ENCODE data around the gene CREB1.

Gene CREB1

GRCh38 chr2:207501802-207502576, 27.8 kb upstream of the CREB1 start:
- no peak for DNase-seq (ENCODE audit: low read depth, low spot score)
- no peak overlapping the region for H3K4me3 ChIP-seq (ENCODE audit: low read length)

DNA sequence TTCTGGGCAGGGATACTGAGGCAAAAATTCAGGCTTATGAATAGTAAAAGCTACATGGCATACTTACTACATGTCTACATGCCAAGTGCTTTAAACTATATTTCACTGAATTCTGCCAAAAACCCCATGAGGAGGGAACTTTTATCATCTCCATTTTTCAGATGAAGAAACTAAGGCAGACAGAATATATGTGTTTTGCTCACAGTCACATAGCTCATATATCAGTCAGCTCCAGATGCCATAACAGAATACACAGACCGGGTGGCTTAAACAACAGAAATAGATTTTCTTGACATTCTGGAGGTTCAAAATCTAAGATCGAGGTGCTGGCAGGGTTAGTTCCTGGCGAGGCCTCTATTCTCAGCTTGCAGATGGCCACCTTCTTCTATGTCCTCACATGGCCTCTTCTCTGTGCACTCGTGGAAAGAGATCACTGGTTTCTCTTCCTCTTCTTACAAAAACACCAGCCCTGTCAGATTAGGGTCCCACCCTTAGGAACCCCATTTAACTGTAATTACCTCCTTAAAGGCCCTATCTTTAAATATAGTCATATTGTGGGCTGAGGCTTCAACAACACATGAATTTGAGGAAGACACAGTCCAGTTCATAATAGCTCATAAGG, 27.1 kb upstream of the CREB1 start:
- no peak overlapping the region for H3K4me3 ChIP-seq (ENCODE audit: low read length)
- no peak for DNase-seq (ENCODE audit: low read depth, low spot score)

- no peak overlapping the region for H3K4me3 ChIP-seq (ENCODE audit: low read length)
- DNase-seq (ENCODE audit: low read depth, low spot score): no peak
These were observed 26.5 kb upstream of the CREB1 start for GRCh38 chr2:207503234-207503633.

GRCh38 chr2:207504513-207505170, 25.1 kb upstream of the CREB1 start:
- DNase-seq (ENCODE audit: low read depth, low spot score): no peak
- no peak overlapping the region for H3K4me3 ChIP-seq (ENCODE audit: low read length)

- no peak overlapping the region for H3K4me3 ChIP-seq (ENCODE audit: low read length)
- no peak for DNase-seq (ENCODE audit: low read depth, low spot score)
These were observed 24.6 kb upstream of the CREB1 start for GRCh38 chr2:207505171-207505570.

- H3K4me3 ChIP-seq (ENCODE audit: low read length): no peak overlapping the region
- no peak for DNase-seq (ENCODE audit: low read depth, low spot score)
These were observed 24.0 kb upstream of the CREB1 start for GRCh38 chr2:207505728-207506127.

DNA sequence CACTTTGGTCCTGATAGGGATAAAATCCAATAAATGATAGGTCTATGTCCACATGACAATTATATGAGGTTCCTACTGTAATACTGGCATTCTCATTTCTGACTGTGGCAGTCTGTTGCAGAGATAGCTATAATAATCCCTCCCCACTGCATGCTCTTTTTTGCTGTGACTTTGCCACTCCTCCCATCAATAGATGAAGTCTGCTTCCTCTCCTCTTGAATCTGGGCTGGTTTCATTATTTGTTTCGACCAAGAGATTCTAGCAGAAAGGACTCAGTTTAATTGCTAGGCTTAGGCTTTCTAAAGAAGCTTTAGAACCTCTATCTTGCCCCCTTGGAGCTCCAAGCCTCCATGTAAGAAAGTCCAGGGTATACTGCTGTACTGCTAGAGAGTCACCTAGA, 23.3 kb upstream of the CREB1 start:
- H3K4me3 ChIP-seq (ENCODE audit: low read length): no peak overlapping the region
- no peak for DNase-seq (ENCODE audit: low read depth, low spot score)

DNA sequence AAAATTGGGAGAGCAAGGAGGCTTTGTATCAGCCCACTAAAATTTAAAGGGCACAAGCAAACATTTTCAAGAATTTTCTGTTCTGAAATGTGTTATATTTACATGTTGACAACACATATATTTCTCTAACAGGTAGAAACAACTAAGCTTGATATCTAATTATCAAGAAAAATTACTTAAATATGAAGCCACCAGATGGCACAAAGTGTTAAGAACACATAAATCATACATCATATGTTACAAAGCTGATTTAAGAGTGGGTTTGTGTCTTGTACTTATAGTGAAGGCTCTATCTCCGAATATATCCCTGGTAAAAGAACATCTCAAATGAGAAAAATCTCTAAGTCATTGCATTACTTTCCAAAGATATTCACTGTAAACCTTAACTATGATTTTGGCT, 19.6 kb upstream of the CREB1 start:
- DNase-seq (ENCODE audit: low read depth, low spot score): no peak

GRCh38 chr2:207511851-207512250, 17.9 kb upstream of the CREB1 start:
- no peak overlapping the region for H3K4me3 ChIP-seq (ENCODE audit: low read length)
- DNase-seq (ENCODE audit: low read depth, low spot score): no peak

More for the DNA sequence above, 19.6 kb upstream of the CREB1 start:
- H3K4me3 ChIP-seq (ENCODE audit: low read length): no peak overlapping the region

GRCh38 chr2:207512356-207512755, 17.4 kb upstream of the CREB1 start:
- H3K4me3 ChIP-seq (ENCODE audit: low read length): no peak overlapping the region
- DNase-seq (ENCODE audit: low read depth, low spot score): no peak

DNA sequence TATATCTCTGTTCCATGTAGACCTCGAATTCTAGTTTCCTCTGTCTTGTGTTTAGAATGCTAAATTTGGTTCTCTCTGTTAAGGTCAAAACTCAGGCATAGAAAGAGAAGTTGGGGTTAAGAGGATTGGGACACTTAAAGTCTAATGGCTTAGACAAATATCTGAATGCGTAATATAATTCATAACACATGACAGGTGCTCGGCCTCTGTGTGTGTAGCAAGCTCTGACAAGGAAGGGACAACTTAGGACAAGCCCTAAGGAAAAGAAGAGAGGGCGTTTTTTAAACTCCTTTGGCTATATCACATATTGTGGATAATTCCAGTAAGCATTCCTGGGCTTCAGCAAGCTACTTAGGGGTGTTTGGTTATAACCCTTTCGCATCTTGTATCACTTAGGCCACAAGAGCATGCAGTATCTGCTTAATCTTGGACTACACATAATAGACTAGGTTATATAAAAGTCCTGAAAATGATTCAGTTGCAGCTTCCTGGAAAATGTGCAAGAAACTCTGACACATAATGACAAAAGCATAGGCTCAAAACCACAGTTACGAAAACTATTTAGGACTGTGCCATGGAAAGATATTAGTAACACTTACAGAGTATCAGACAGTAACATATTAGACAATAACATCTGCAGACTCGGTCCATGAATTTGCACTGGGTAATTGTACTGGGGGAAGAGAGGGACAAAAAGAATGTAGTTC, 16.1 kb upstream of the CREB1 start:
- no peak for DNase-seq (ENCODE audit: low read depth, low spot score)
- no peak overlapping the region for H3K4me3 ChIP-seq (ENCODE audit: low read length)

DNA sequence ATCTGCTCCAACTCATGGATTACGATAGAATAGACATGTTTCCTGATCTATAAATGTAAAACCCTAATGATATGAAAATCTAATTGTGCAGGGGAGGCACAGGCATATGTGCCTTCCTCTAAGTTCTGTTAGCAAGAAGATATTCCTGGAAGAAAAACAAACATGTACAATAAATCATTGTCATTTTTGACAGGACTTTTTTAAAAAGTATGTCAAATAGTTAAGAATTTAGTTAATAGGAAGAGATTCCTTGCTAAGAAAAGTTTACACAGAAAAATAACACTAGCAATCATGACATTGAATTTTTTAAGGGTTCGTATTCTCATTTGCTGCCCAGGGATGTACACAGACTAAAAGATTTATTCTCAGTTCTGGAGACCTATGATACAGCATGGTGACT, 15.3 kb upstream of the CREB1 start:
- no peak for DNase-seq (ENCODE audit: low read depth, low spot score)
- H3K4me3 ChIP-seq (ENCODE audit: low read length): no peak overlapping the region

- DNase-seq (ENCODE audit: low read depth, low spot score): no peak
- H3K4me3 ChIP-seq (ENCODE audit: low read length): no peak overlapping the region
These were observed 14.1 kb upstream of the CREB1 start for GRCh38 chr2:207515671-207516070.

- DNase-seq (ENCODE audit: low read depth, low spot score): no peak
These were observed 13.6 kb upstream of the CREB1 start for GRCh38 chr2:207516206-207516605.

GRCh38 chr2:207523005-207523404, 6.8 kb upstream of the CREB1 start:
- DNase-seq (ENCODE audit: low read depth, low spot score): no peak
- H3K4me3 ChIP-seq (ENCODE audit: low read length): no peak overlapping the region

More at GRCh38 chr2:207516206-207516605, 13.6 kb upstream of the CREB1 start:
- H3K4me3 ChIP-seq (ENCODE audit: low read length): no peak overlapping the region

DNA sequence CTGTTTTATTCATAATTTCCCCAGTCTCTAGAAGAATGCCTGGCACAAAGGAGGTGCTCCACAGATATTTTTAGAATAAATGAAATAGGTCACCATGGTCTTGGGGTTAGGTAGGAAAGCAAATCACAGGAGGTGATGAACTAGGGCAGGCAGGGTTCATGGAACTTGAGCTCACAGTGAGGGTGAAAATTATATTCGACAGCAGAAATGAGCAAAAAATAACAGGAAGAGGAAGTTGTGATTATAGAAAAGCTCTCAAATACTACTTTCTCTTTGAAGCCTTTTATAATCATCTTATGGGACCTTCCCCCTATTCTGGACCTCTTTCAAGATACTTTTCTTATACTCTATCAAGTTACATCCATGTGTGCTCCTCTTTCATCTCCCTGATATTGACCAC, 4.5 kb upstream of the CREB1 start:
- DNase-seq (ENCODE audit: low read depth, low spot score): no peak
- no peak overlapping the region for H3K4me3 ChIP-seq (ENCODE audit: low read length)

- H3K4me3 ChIP-seq (ENCODE audit: low read length): peak overlapping the region; percentile 76
- DNase-seq (ENCODE audit: low read depth, low spot score): peak; percentile 48
These were observed 807 bp upstream of the CREB1 start for GRCh38 chr2:207528980-207529329.

DNA sequence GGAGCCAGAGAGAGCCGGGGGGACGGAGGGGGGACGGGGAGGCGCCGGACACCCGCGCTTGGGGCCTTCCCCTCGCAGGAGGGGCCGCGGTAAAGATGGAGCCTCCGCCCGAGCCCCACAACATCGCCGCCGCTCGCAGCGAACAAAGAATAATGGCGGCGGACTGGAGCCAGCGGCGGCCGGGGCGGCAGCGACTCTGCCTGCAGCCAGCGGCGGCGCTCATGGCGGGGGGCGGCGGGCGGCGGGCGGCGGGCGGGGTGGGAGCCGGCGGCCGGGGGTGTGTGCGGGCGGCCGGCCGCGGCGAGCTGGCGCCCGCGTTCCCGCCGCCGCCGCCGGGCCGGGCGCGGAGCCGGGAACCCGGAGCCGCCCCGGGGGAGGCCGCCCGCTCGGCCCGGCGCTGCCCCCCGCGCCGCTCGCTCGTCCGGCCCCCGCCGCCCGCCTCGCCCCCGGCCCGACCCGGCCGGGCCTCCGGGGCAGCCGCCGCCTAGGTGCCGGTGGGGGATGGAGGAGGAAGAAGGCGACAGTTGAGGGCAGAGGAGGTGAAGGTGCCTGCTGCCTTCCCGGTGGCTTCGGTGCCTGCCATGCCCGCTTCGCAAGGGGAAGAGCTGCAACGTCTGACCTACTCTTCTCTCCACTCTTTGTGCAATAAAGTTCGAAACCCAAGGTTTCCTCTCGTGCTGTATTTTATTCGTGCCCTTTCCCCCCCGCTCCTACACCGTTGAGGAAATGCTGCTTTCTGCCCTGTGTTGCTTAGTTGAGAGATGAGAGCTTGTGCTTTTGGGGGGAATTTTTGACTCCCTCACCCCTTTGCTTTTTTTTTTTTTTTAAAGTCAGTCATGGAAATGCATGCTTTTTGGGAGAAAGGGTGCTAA, 634 bp downstream of the CREB1 start:
- peak; percentile 51 for DNase-seq (ENCODE audit: low read depth, low spot score)
- peak overlapping the region; percentile 74 for H3K4me3 ChIP-seq (ENCODE audit: low read length)
